HT1080 (cell line): Measurements from ENCODE around the gene HES5. TPM values are rescaled to one million over a fixed set of nuclear protein-coding genes. Genes with fewer than 3 reads are reported as not detected.
"Not testable (repeated sequence)": the region's sequence is repeated elsewhere in the genome, so short reads cannot be mapped to it uniquely, and the experiment has no call there.

Experiments
- DNase-seq: peaks from one replicate; pipeline ENCODE4 v3.0.0-alpha.2; 2015; ENCODE audit warnings: low read depth
- total RNA-seq: library from RNA; depleted of rRNA; stranded (reverse); fragments of >200 nt; shearing (Covaris generic); gene quantifications from 2 replicates; pipeline ENCODE4 v1.2.3, GENCODE V29; 2014

Gene HES5
- total RNA-seq, 1 experiment from 2014 or later = not detected

- DNase-seq = no peak
Observed at GRCh38 chr1:2561446-2561845, 31.4 kb upstream of the HES5 start.

GRCh38 chr1:2560299-2561073, 30.4 kb upstream of the HES5 start:
- no peak for DNase-seq

GRCh38 chr1:2559509-2560298, 29.6 kb upstream of the HES5 start:
- no peak for DNase-seq

GRCh38 chr1:2558861-2559260, 28.8 kb upstream of the HES5 start:
- no peak for DNase-seq

DNA sequence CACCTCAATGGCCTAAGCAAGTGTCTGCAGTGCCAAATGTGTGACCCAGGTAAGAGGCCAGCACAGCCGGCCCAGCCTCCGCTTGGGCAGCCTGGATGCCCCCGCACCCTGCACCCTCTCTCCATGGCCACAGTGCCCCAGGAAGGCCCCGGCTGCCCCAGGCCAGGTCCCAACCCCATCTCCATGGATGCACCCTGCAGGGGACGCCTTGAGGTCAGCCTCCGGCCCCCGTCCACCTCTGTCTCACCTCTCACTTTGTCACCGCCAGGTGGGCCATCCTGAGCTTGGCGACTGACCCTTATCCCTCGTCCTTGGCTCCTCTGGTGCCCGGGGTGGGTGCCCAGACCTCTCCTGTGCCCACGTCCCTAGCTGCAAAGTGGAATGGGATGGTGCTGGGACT, 28.4 kb upstream of the HES5 start:
- DNase-seq = no peak

GRCh38 chr1:2557482-2558400, 27.7 kb upstream of the HES5 start:
- no peak for DNase-seq

GRCh38 chr1:2556678-2557481, 26.8 kb upstream of the HES5 start:
- DNase-seq = no peak

GRCh38 chr1:2556277-2556677, 26.2 kb upstream of the HES5 start, which contains the start of gene TNFRSF14:
TNFRSF14 (plus strand) TSS chr1:2556371; CDS start chr1:2556665, 294 bp downstream.
- peak; percentile 51 for DNase-seq

DNA sequence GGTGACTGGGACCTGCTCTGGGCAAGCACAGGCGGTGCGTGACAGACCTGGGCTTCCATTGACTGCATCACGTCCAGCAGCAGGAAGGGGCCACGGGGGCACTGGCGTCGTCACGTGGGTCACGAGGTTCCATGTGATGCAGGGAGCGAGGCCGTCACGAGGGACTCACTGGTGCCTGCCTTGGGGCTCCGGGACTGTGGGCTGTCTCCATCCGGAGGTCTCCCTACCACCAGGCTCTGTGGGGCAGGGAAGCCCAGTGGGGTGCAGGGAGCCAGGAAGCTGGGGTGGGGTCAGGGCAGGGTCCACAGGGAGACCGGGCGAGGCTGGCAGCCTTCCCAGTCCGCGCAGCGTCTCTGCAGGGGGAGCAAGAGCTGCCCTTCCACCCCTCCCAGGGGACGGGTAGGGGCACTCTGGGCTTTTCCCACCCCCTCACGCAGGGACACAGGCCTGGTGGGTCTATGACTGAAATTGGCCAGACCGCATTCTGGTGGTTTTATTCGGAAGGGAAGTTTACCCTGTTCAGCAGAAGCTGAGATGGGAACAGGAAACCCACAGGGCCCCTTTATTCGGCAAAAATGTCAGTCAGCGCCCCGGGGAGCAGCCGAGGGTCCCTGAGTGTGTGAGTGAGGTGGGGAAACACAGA, 25.7 kb upstream of the HES5 start:
- DNase-seq = peak; percentile 36

- no peak for DNase-seq
Observed at GRCh38 chr1:2554621-2555387, 24.7 kb upstream of the HES5 start.

DNA sequence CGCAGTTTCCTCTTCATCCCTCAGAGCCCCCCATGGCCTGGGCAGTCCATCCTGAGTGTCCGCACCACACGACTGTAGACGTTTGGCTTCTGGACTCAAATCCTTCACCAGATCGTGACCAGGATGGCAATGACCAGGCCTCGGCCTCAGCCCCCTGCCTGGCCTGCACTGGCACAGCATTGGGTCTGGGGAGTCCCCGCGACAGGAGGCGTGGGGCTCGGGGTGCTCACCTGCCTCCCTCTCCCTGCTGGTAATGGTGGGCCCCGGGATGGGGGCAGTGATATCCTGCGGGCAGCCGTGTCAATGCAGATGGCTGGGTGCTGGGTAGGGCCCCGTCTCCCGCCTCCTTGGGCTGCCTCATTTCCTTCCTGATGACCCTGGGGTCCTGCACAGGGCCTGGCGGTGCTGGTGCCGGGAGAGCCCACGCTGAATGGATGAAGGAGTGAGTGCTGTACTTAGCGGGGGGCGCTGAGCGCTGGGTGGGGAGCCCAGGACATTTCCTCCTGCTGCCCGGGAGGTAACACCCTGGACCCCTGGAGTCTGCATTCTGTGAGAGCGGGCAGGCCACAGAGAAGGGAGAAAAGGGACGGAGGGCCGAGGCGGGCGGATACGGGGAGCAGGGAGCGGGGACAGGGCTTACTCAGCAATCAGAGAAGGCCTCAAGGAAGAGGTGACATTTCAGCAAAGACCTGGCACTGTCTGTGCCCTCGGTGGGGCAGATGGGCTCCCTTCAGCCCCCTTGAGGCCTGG, 24.0 kb upstream of the HES5 start:
- no peak for DNase-seq

DNA sequence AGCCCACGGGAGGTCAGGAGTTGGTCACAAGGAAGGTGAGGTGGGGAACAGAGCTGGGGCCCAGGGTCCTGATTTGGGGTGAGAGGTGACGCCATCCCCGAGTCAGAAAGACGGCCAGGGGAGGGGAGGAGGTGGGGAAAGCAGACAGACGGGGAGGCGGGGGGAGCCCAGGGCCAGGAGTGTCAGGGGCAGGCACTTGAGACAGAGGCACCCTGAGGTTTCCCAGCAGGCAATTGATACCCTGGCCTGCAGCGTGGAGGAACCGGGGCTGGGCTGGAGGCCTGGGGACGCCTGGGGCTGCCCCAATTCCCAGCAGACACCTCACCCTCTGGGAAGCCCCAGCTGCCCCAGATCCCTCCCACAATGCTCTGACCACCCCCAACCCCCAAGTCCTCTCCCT, 23.0 kb upstream of the HES5 start:
- not testable (repeated sequence) for DNase-seq

DNA sequence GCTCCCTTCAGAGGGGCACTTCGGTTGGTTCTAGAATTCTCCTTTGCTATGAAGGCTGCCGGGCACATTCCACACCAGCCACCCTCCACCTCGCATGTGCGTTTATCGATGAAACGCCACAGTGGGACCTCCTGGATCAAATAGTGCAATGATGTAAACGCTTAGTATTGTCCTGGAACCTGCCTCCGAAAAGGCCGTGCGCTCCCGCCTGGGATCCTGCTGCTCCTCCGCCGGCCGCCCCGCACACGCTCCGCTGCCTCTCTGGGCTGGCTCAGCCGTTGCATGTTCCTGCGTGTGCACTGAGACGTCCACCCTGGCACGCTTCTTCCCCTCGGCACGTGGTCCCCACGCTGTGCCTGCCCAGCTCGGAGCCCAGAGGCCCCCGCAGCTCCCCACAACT, 22.1 kb upstream of the HES5 start:
- no peak for DNase-seq

DNA sequence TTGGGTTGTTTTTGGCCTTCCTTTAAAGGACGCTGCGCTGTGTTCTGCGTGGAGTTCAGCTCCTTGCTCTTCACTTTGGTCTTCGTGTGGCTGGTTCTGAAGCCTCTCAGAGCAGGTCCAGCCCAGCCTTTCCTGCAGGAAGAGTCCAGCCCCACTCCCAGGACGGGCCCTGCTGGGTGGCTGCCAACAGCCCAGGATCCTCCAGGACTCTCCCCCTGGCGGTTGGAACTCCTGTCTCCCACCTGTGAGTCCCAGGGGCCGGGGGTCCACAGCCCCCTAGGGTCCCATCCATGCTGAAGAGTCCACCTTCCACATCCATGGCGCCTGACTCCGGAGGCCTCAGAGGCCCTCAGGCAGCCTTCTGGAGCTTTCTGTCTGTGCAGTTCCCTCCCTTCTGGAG, 21.5 kb upstream of the HES5 start:
- not testable (repeated sequence) for DNase-seq

GRCh38 chr1:2550309-2550861, 20.3 kb upstream of the HES5 start:
- not testable (repeated sequence) for DNase-seq

DNA sequence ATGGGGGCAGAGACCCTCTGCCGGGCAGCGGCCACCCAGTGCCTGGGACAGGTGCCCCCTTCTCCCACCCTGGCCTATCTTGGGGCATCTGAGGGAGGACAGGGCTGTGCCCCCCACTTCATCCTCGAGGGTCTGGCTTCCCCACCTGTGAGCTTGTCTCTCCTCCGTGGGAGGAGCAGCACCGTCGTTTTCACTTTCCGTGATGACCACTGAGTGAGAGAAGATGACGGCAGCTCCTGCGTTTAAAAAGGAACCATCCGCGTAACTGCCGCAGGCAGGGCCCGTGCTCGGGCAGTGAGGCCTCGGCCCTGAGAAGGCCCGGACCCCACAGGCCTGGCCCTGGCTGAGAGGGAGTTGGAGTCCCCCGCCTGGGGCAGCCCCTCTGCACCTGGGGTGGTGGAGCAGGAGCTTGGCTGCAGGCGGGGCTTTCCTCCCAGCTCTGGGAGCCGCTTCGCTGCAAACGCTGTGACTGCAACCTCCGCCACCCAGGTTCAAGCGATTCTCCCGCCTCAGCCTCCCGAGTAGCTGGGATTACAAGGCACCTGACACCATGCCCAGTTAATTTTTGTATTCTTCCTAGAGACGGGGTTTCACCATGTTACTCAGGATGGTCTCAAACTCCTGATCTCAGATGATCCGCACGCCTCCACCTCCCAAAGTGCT, 19.4 kb upstream of the HES5 start:
- not testable (repeated sequence) for DNase-seq

- DNase-seq = peak; percentile 62
Observed at GRCh38 chr1:2548068-2548589, 18.1 kb upstream of the HES5 start.
